Measurements from ENCODE around the gene PCMTD2.

DNA sequence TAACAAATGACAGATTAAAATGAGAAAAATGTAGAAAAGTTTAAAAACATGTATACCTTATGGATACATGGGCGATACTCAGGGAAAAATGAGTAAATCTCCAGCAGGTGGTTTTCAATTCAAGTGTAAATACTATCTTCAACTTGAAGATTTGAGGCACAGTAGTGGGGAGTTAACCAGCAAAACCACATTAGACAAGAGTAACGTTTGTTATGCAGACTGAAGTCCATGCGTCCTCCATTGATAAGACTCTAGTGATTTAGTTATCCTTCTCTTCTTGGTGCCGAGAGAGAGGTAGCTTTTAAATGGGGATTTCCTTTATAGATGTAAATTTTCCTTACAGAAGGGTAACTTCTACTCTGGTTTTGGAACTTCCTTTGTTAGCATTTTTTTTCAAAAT is 28.1 kb downstream of the PCMTD2 start:
- TF ChIP-seq, protein P1, sequence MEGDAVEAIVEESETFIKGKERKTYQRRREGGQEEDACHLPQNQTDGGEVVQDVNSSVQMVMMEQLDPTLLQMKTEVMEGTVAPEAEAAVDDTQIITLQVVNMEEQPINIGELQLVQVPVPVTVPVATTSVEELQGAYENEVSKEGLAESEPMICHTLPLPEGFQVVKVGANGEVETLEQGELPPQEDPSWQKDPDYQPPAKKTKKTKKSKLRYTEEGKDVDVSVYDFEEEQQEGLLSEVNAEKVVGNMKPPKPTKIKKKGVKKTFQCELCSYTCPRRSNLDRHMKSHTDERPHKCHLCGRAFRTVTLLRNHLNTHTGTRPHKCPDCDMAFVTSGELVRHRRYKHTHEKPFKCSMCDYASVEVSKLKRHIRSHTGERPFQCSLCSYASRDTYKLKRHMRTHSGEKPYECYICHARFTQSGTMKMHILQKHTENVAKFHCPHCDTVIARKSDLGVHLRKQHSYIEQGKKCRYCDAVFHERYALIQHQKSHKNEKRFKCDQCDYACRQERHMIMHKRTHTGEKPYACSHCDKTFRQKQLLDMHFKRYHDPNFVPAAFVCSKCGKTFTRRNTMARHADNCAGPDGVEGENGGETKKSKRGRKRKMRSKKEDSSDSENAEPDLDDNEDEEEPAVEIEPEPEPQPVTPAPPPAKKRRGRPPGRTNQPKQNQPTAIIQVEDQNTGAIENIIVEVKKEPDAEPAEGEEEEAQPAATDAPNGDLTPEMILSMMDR (conservative IDR thresholded peaks at IDR 0.05; ENCODE audit: low read depth in 2 of 2) = no peak
- TF ChIP-seq, protein P2, sequence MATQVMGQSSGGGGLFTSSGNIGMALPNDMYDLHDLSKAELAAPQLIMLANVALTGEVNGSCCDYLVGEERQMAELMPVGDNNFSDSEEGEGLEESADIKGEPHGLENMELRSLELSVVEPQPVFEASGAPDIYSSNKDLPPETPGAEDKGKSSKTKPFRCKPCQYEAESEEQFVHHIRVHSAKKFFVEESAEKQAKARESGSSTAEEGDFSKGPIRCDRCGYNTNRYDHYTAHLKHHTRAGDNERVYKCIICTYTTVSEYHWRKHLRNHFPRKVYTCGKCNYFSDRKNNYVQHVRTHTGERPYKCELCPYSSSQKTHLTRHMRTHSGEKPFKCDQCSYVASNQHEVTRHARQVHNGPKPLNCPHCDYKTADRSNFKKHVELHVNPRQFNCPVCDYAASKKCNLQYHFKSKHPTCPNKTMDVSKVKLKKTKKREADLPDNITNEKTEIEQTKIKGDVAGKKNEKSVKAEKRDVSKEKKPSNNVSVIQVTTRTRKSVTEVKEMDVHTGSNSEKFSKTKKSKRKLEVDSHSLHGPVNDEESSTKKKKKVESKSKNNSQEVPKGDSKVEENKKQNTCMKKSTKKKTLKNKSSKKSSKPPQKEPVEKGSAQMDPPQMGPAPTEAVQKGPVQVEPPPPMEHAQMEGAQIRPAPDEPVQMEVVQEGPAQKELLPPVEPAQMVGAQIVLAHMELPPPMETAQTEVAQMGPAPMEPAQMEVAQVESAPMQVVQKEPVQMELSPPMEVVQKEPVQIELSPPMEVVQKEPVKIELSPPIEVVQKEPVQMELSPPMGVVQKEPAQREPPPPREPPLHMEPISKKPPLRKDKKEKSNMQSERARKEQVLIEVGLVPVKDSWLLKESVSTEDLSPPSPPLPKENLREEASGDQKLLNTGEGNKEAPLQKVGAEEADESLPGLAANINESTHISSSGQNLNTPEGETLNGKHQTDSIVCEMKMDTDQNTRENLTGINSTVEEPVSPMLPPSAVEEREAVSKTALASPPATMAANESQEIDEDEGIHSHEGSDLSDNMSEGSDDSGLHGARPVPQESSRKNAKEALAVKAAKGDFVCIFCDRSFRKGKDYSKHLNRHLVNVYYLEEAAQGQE (IDR thresholded peaks at IDR 0.05; ENCODE audit: unreplicated experiment) = no peak
- TF ChIP-seq, protein P3, sequence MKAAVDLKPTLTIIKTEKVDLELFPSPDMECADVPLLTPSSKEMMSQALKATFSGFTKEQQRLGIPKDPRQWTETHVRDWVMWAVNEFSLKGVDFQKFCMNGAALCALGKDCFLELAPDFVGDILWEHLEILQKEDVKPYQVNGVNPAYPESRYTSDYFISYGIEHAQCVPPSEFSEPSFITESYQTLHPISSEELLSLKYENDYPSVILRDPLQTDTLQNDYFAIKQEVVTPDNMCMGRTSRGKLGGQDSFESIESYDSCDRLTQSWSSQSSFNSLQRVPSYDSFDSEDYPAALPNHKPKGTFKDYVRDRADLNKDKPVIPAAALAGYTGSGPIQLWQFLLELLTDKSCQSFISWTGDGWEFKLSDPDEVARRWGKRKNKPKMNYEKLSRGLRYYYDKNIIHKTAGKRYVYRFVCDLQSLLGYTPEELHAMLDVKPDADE (IDR thresholded peaks at IDR 0.05) = no peak
- TF ChIP-seq ZNF331 (CRISPR knock-in tag; IDR thresholded peaks at IDR 0.05; ENCODE audit: low read depth) = no peak
- TF ChIP-seq ZNF114 (CRISPR knock-in tag; IDR thresholded peaks at IDR 0.05) = no peak
- no peak for TF ChIP-seq EZH2phosphoT487 (IDR thresholded peaks at IDR 0.05; ENCODE audit: unreplicated experiment)
- TF ChIP-seq EZH2 (IDR thresholded peaks at IDR 0.05; ENCODE audit: low read depth, unreplicated experiment) = no peak
- TF ChIP-seq POLR2AphosphoS5 (IDR thresholded peaks at IDR 0.05; ENCODE audit: low read depth) = no peak
- TF ChIP-seq, protein P4, sequence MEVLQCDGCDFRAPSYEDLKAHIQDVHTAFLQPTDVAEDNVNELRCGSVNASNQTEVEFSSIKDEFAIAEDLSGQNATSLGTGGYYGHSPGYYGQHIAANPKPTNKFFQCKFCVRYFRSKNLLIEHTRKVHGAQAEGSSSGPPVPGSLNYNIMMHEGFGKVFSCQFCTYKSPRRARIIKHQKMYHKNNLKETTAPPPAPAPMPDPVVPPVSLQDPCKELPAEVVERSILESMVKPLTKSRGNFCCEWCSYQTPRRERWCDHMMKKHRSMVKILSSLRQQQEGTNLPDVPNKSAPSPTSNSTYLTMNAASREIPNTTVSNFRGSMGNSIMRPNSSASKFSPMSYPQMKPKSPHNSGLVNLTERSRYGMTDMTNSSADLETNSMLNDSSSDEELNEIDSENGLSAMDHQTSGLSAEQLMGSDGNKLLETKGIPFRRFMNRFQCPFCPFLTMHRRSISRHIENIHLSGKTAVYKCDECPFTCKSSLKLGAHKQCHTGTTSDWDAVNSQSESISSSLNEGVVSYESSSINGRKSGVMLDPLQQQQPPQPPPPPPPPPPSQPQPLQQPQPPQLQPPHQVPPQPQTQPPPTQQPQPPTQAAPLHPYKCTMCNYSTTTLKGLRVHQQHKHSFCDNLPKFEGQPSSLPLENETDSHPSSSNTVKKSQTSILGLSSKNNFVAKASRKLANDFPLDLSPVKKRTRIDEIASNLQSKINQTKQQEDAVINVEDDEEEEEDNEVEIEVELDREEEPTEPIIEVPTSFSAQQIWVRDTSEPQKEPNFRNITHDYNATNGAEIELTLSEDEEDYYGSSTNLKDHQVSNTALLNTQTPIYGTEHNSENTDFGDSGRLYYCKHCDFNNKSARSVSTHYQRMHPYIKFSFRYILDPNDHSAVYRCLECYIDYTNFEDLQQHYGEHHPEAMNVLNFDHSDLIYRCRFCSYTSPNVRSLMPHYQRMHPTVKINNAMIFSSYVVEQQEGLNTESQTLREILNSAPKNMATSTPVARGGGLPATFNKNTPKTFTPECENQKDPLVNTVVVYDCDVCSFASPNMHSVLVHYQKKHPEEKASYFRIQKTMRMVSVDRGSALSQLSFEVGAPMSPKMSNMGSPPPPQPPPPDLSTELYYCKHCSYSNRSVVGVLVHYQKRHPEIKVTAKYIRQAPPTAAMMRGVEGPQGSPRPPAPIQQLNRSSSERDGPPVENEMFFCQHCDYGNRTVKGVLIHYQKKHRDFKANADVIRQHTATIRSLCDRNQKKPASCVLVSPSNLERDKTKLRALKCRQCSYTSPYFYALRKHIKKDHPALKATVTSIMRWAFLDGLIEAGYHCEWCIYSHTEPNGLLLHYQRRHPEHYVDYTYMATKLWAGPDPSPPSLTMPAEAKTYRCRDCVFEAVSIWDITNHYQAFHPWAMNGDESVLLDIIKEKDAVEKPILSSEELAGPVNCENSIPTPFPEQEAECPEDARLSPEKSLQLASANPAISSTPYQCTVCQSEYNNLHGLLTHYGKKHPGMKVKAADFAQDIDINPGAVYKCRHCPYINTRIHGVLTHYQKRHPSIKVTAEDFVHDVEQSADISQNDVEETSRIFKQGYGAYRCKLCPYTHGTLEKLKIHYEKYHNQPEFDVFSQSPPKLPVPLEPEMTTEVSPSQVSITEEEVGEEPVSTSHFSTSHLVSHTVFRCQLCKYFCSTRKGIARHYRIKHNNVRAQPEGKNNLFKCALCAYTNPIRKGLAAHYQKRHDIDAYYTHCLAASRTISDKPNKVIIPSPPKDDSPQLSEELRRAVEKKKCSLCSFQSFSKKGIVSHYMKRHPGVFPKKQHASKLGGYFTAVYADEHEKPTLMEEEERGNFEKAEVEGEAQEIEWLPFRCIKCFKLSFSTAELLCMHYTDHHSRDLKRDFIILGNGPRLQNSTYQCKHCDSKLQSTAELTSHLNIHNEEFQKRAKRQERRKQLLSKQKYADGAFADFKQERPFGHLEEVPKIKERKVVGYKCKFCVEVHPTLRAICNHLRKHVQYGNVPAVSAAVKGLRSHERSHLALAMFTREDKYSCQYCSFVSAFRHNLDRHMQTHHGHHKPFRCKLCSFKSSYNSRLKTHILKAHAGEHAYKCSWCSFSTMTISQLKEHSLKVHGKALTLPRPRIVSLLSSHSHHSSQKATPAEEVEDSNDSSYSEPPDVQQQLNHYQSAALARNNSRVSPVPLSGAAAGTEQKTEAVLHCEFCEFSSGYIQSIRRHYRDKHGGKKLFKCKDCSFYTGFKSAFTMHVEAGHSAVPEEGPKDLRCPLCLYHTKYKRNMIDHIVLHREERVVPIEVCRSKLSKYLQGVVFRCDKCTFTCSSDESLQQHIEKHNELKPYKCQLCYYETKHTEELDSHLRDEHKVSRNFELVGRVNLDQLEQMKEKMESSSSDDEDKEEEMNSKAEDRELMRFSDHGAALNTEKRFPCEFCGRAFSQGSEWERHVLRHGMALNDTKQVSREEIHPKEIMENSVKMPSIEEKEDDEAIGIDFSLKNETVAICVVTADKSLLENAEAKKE (CRISPR knock-in tag; IDR thresholded peaks at IDR 0.05) = no peak
- TF ChIP-seq CREB1 (CRISPR knock-in tag; IDR thresholded peaks at IDR 0.05; ENCODE audit: low read depth) = no peak
